ENCODE measurements around the gene DERA. TPM values are rescaled to one million over a fixed set of nuclear protein-coding genes. Genes with fewer than 3 reads are reported as not detected.

The DERA gene
- total RNA-seq, 4 donors from 2014 or later: 30.9 to 40.6 (median 34.9) TPM

- no peak overlapping the region for H3K4me3 ChIP-seq
- H3K27me3 ChIP-seq: no peaks in the 10 kb centered on the region
- peak overlapping the region in 1 of 4 donors; percentile 9 for H3K27ac ChIP-seq
- 50 to 53% methylated on average over 7 of the region's 7 CpGs for WGBS, 2 donors
- TF ChIP-seq EP300 (IDR thresholded peaks at IDR 0.05) (no peak), POLR2A (IDR thresholded peaks at IDR 0.05) (no peak), CTCF (IDR thresholded peaks at IDR 0.05) (no peak)
- H3K4me1 ChIP-seq: peaks cover 0 to 33% (median 5%) of the 10 kb centered on the region in 4 donors
- peaks cover 0 to 12% (median 0%) of the 10 kb centered on the region in 3 donors for H3K36me3 ChIP-seq
- DNase-seq (ENCODE audit: low spot score in 2 of 2): no peak
- H3K9me3 ChIP-seq: no peaks in the 10 kb centered on the region
Measured at GRCh38 chr12:15977999-15978951, 67.1 kb downstream of the DERA start.

GRCh38 chr12:15979096-15980092 lies 68.3 kb downstream of the DERA start:
- 37 to 46% methylated on average over 2 of the region's 2 CpGs for WGBS, 2 donors
- no peak for DNase-seq (ENCODE audit: low spot score in 2 of 2)
- Histone ChIP-seq H3K9me3 (no peaks in the 10 kb centered on the region), H3K4me1 (peaks cover 0 to 36% (median 5%) of the 10 kb centered on the region in 4 donors), H3K4me3 (no peak overlapping the region), H3K27me3 (no peaks in the 10 kb centered on the region), H3K27ac (peak overlapping the region in 2 of 4 donors; percentile 14 to 35), H3K36me3 (peaks cover 0 to 24% (median 0%) of the 10 kb centered on the region in 3 donors)
- no peak for TF ChIP-seq EP300 (IDR thresholded peaks at IDR 0.05)
- peak in 4 of 5 experiments; percentile 10 to 34 (median 24) for TF ChIP-seq CTCF (IDR thresholded peaks at IDR 0.05)
- no peak for TF ChIP-seq POLR2A (IDR thresholded peaks at IDR 0.05)

- peaks cover 0 to 36% (median 5%) of the 10 kb centered on the region in 4 donors for H3K4me1 ChIP-seq
- no peaks in the 10 kb centered on the region for H3K27me3 ChIP-seq
- no peak for TF ChIP-seq POLR2A (IDR thresholded peaks at IDR 0.05)
- TF ChIP-seq EP300 (IDR thresholded peaks at IDR 0.05): no peak
- TF ChIP-seq CTCF (IDR thresholded peaks at IDR 0.05): no peak
- no peaks in the 10 kb centered on the region for H3K9me3 ChIP-seq
- H3K36me3 ChIP-seq: peaks cover 0 to 33% (median 0%) of the 10 kb centered on the region in 3 donors
- WGBS, 2 donors: 43 to 49% methylated on average over 5 of the region's 5 CpGs
- H3K27ac ChIP-seq: no peak overlapping the region
- H3K4me3 ChIP-seq: no peak overlapping the region
- DNase-seq (ENCODE audit: low spot score in 2 of 2): no peak
Measured at GRCh38 chr12:15982071-15982470, 70.9 kb downstream of the DERA start.

- DNase-seq (ENCODE audit: low spot score in 2 of 2): no peak
- Histone ChIP-seq H3K27ac (no peak overlapping the region), H3K27me3 (no peaks in the 10 kb centered on the region), H3K9me3 (no peaks in the 10 kb centered on the region), H3K36me3 (peaks cover 0 to 37% (median 0%) of the 10 kb centered on the region in 3 donors), H3K4me1 (peaks cover 0 to 36% (median 5%) of the 10 kb centered on the region in 4 donors), H3K4me3 (no peak overlapping the region)
- no peak for TF ChIP-seq EP300 (IDR thresholded peaks at IDR 0.05)
- TF ChIP-seq POLR2A (IDR thresholded peaks at IDR 0.05): no peak
- peak in 4 of 5 experiments; percentile 31 to 42 (median 36) for TF ChIP-seq CTCF (IDR thresholded peaks at IDR 0.05)
- WGBS, 2 donors: 15 to 18% methylated on average over 3 of the region's 3 CpGs
Measured at GRCh38 chr12:15982471-15982870, 71.3 kb downstream of the DERA start.

All from tibial nerve (tissue), 4 donors.